Stimulated activated CD4-positive, alpha-beta T cell treated with anti-CD3 and anti-CD28 coated beads, TNF-alpha, amount 100 ng/mL, for 4 hours (primary cell): ENCODE results near the gene ZBTB48.
"Not testable (repeated sequence)": the region's sequence is repeated elsewhere in the genome, so short reads cannot be mapped to it uniquely, and the experiment has no call there.

ENCODE experiments used
- DNase-seq, 3 experiments: peaks; one replicate each; pipeline ENCODE4 v3.0.0-alpha.2; 2020; ENCODE audit warnings: low read depth in 3 of 3

ZBTB48 gene

DNA sequence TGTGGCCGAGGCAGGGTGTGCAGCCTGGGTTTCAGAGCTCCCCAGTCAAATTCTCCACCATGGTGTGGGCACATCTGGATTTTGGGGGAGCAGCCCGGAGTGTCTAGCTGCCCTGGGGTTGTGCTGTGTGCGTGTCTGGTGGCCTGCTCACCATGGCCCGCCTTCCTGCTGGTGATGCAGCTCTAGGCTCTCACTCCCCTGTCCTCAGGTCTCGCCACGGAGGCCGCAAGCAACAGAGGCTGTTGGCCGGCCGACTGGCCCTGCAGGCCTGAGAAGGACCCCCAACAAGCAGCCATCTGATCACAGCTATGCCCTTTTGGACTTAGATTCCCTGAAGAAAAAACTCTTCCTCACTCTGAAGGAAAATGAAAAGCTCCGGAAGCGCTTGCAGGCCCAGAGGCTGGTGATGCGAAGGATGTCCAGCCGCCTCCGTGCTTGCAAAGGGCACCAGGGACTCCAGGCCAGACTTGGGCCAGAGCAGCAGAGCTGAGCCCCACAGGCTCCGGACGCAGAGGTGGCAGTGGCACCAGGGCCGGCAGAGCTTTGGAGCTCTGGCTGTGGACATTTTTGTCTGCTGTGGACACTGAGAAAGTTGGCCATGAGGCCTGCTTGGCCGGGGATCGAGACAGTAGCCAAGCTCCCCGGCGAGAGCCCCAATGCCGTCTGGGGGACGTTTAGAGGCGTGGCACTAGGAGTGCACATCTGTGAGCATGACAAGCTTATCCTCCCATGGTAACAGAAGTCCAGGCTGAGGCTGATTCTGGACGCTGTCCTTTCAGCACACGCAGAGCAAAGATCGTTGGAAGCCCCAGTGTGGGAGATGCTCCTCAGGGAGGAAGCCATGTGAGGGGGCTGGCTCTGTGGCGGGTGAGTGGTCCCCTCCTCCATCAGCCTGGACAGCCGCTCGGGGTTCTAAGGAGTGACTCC lies 53.1 kb downstream of the ZBTB48 start:
- no peak for DNase-seq

DNA sequence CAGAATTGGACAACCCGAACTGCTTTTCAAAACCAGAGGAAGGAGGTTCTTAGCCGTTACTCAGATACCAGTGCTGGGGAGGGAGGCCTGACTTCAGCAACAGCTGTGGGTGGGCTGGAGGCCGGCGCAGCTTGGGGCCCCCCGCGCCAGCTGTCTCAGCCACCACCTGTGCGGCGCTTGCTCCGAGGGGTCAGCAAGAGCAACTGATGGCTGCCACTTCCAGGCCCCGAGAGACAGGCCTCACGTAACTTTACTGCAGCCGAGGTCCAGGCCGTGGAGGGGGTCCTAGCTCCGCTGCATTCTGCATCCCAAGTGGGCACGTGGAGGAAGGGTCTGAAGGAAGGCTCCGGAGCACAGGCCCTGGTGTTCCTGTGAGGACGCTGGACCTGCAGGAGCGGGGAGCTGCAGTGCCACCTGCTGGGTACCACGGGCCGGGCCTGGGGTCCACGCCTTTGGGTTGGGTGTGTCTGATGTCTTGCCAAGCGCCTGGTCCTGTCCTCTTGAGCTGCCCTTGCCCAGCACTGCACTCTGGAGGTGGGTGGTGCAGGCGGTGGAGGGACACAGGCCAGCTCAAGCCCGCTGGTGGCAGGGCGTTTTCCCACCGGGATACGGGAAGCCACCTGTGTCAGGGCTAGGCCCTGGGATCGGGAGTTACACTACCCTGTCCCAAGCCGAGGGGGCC lies 54.7 kb downstream of the ZBTB48 start:
- DNase-seq, result peak in 2 of 3 experiments; percentile 23 to 27

DNA sequence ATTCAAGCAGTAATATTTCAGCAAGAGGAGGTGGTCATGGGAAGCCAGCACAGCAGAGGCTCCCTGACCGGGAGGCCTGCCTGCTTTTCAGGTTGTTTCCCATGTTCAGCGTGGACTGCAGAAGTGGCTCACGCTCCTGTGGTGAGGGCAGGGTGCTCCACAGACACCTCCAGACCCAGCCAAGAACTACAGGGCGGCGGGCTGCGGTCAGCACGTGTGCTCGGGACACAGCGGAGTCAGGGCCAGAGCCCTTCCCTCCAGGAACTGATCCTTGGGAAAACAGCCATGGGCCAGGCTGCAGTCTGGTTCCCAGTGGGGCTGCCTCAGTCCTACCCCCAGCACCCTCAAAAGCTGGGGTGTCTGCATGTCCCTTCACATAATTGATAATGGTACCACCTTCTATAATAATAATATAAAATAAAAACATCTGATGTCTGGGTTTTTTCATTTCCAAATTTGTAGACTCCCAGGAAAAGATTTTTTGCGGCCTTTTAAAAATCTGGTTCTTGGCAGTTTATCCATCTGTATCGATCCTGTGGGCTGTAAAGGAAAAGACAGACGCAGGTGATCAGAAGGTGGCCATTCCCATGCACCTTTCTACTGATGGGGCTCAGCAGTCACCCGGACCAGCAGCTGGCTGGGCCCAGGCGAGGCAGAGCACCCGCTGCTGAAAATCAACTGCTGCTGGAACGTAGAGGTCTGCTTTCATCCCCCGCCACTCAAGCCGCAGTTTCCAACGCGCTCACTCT lies 55.5 kb downstream of the ZBTB48 start:
- no peak for DNase-seq

DNA sequence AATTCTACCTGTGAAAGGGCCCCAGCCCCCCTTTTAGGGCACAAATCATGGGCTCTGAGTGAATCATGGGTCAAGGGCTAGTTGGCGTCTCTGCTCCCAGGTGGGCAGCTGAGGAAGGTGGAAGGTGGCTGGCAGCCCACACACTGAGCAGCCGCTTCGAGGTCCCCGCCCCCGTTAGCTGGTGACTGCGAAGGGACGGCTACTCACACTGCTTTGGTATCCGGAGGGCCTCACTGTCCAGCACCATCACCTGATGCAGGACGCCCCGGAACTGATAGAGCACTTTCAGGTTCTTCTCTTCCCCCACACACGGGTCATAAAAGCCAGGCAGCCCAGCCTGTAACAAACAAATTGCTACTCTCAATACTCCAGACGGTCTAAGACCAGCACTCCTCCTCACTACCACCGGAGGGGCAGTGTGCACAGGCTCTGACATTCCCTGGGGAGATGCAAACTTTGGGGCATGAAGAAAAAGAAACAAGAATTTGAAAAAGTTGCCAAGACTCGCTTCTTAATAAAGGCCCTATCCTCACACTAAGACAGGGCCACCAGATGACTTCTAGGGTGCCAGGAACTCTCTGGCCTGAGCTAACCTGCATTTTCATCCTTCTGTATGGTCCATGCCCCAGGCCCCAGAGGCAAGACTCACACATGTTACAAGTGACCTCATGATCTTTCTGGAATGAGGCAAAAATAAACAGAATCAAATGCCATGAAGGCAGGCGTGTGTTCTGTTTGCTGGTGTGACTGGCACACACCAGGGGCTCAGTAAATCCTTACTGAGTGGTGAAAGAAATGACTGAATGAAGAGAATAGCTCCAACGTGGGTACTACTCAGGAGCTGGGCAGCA lies 56.3 kb downstream of the ZBTB48 start:
- DNase-seq, result no peak

DNA sequence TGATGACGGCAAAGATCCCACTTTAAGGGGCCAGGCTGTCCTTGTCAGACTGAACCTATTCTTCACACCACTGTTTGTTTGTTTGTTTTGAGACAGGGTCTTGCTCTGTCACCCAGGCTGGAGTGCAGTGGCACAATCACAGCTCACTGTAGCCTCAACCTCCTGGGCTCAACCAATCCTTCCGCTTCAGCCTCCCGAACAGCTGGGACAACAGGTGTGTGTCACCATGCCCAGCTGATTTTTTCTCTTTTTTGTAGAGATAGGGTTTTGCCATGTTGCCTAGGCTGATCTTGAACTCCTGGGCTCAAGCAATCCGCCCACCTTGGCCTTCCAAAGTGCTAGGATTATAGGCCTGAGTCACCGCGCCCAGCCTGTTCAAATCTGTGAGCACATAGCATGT lies 57.0 kb downstream of the ZBTB48 start:
- not testable (repeated sequence) for DNase-seq

DNA sequence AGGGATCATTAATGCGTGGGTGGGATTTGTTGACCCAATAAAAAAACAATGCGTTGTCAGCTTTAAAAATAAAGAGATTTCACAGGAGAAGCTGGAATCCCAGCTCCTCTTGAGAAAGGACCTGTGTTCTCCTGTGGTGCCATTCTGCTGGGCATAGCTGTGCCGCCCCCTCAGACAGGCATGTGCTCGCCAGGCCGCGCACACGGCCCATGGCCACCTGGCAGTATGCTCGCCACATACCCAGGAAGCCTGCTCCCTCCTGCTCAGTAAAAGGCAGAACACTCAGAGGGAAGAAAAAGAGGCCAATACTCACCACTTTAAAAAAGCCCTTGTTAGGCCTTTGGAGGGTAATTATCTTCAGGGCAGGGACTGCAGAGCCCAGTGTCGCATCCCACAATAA lies 58.0 kb downstream of the ZBTB48 start:
- DNase-seq, result no peak

DNA sequence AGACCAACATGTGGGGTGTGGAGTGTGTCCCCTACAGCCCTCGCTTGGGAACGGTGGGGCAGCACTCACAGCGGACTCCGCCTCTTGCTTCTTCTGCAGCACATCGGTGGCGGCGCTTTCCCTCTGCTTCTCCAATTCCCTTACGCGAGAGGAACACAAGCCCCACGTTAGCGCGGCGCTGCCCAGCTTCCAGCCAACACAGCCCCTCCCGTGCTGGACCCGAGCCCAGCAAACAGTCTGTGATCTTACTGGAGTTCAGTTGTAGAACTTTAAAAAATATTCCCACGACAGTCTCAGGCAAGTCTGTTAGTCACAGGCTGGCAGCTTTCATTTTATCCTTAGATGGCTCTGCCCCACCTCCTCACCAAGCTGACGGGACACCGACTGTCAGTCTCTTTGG lies 58.4 kb downstream of the ZBTB48 start:
- DNase-seq, result no peak
